Stimulated activated CD8-positive, alpha-beta memory T cell treated with anti-CD3 and anti-CD28 coated beads, Interleukin-15, amount 100 ng/mL, for 24 hours (primary cell): Measurements from ENCODE around the gene WASHC1.
"Not testable (repeated sequence)": the region's sequence is repeated elsewhere in the genome, so short reads cannot be mapped to it uniquely, and the experiment has no call there.

ENCODE experiments used
- DNase-seq: peaks from one replicate; pipeline ENCODE4 v3.0.0-alpha.2; 2020; ENCODE audit warnings: low read depth

The WASHC1 gene, protein sequence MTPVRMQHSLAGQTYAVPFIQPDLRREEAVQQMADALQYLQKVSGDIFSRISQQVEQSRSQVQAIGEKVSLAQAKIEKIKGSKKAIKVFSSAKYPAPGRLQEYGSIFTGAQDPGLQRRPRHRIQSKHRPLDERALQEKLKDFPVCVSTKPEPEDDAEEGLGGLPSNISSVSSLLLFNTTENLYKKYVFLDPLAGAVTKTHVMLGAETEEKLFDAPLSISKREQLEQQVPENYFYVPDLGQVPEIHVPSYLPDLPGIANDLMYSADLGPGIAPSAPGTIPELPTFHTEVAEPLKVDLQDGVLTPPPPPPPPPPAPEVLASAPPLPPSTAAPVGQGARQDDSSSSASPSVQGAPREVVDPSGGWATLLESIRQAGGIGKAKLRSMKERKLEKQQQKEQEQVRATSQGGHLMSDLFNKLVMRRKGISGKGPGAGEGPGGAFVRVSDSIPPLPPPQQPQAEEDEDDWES

DNA sequence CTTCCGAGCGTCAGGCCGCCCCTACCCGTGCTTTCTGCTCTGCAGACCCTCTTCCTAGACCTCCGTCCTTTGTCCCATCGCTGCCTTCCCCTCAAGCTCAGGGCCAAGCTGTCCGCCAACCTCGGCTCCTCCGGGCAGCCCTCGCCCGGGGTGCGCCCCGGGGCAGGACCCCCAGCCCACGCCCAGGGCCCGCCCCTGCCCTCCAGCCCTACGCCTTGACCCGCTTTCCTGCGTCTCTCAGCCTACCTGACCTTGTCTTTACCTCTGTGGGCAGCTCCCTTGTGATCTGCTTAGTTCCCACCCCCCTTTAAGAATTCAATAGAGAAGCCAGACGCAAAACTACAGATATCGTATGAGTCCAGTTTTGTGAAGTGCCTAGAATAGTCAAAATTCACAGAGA lies at the start of gene WASHC1:
WASHC1 (minus strand) TSS at position 101 of the 400 bp plus-strand sequence. CDS start 4,457 bp downstream, outside the sequence.
- not testable (repeated sequence) for DNase-seq

DNA sequence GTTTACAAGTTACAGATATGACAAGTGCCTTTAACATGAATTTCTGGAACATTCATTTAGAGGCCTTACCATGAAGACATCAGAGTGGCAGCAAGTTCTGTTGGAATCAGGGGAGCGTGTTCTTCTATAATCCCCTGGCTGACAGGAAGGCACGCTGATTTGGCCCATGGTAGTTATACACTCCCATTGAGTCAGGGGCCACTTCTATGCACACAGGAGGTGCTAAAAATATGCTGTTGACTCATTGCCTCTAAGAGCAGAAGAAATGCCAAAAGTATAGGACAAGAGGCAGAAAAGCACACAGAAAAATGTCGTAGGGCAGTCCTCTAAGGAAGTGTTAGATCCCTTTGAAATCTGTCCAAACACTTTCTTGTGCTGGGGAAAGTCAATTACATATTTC lies 49.1 kb upstream of the WASHC1 start:
- DNase-seq, result not testable (repeated sequence)

DNA sequence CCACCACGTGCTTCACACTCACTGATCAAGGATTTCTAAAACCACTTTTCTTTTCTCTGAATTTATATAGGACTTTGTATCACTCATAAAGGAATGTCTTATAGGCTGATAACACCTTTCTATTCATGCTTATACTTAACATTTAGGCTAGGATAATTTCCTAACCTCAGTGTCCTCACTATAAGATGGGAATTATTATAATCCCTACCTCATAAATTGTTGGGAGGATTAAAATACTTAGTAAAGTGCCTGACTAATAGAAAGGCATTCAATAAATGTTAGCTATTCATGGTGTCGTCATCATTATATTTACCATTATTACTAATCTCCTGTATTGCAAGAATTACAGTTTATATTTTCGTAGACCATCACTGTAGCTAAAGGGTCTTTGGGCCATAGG lies 47.1 kb upstream of the WASHC1 start:
- DNase-seq, result not testable (repeated sequence)

DNA sequence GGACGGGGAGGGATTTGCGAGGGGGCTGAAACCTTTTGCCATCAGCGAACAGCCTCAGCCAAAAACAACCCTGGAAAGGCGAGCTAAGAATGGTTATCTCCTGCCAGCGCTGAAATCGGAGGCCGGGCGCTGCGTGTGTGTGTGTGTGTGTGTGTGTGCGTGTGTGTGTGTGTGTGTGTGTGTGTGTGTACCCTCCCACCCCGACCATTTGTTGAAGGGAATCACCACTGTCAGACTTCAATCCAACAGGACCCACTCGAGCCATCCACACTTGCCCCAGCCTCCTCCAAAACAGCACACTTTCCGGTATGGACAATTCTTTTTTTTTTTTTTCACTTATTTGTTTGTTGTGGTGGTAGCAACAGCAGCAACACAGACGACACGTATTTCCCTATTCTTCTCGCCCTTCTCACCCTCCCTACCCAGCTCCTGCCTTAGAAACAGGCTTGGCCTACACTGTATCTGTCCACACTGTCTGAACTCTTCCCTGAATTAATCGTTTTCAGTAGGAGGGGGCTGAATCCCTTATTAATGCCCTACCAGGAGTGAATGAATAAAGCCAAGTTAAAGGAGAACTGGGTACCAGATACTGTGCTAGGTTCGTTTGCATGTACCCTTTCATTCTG lies 44.8 kb upstream of the WASHC1 start:
- DNase-seq, result not testable (repeated sequence)

DNA sequence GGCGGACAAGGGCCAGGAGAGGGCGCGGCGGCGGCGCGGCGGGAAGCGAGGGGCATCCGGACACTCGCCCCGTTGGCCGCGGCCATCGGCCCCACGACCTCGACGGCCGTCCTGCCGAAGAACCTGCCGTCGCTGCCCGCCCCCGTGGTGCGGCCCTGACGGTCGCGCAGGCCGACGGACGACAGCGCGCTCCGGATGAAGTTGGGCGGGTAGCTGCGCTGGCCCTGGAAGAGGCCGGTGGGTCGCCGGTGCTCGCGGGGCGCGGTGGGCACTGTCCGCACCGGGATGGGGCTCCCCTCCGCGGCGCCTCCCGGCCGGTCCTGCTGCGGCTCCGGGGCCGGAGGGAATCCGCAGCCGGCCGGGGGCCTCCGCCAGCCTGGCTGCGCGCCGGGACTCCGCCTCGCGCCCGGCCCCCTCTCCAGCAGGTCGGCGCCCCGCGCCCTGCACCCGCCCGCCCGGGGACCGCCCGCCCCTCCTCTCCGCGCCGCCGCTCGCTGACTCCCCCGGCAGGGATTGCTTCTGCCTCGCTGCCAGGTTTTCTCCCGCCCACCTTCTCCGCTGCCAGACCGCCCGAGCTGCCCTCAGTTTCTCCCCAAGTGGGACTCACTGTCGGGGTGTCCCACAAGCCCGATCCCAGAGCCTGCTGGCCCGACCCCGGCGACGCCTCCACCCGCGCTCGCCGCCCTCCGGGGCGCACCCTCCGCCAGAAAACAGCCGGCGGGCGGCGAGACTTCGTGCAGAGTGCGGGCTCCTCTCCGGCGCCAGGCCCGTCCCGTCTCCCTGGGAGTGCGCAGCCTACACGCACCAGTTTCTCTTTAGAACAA lies 44.0 kb upstream of the WASHC1 start:
- DNase-seq, result not testable (repeated sequence)

DNA sequence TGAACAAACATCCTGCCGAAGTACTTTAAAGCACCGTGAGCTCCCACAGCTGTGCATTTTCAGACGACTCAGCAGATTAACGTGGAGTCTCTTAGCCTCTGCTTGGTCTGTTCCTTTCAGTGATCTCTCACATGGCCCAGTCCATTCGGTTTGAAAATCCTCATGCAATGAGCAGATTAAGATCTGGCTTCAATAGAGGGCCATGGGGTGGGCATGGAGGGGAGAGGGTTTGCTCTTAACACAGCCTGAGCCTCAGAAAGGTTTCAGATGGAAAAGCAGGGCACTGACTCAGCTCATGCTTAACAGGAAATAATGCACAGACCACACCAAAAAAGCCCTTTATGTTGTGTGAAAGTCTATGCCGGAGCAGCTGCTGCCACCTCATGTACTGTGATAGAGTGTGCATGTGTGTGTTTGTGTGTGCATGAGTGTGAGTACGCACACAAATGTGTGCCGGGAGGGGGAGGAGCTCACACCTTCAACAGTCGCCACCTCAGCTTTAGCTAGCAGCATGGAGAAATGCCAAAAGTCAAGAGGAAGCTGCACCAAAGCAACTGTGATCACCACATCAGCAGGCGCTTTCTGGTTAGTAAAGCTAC lies 33.9 kb upstream of the WASHC1 start:
- not testable (repeated sequence) for DNase-seq

DNA sequence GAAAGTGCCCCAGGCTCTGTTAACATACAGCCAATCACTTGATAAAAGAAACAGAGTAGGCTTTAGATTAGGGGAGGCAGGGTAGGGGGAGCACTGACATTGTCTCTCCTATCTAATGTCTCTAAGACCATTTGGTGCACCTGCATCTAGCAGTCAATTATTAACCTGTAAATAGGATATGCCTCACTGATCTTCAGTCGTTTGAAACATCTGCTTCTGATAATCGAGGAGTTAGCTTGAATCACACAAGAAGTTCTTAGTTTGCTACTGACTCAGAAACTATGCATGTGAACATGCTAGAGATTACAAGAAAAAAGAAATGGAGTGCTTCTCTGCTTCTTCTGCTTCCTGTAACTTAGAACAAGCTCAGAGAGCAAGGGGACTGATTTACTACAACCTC lies 23.4 kb upstream of the WASHC1 start:
- DNase-seq, result not testable (repeated sequence)

DNA sequence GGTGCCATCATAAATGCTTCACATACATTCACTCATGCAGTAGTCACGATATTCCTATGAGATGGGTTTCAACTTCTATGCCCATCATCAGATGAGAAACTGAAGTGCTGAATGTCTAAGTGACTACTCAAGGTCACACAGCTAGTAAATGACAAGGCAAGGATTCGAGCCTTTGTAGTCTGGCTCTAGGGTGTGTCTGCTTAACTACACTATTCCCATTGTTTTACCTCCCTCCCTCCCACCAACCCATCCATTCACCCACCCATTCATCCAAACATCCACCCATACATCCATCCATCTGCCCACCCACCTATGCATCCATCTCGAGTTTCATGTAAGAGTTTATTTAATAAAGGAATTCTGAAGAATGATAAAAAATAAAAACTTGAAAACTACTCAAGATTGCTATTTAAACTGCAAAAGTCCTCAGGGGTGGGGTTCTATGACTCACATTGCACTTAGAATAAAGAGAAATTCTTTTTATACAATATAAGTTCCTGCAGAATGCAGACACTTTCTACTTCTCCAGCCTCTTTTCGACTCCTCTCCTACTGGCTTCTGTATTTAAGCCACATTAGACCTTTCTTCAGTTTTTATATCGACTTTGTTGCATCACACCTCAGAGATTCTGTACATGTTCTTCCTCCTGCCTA lies 19.1 kb upstream of the WASHC1 start:
- DNase-seq, result not testable (repeated sequence)

DNA sequence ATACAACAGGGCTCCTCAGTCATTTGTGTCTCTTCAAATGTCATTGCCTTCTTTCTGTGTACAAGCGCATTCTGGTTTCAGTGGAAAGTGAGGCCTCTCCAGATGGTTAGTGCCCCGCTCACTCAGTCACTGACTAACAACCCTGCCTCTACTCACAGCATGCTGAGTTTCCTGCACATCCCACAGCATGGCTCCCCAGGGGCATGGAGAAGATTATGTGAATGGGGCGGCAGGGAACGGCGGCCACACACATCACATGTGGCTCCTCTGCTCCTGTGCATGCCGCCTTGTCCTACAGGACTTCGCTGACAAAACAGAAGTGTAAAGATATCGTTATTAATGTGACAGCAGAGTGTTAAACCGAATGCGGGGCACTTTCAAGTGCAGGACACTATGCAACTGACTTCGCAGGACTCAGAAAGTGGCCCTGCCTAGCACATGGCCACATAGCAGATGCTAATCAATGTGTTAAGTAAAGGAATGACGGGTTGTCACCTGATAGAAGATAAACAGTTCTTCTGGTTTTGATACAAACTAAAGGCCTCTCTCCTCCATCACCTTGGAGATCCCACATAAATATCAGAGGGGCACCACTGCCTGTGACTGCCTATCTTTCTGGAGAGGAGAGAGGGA lies 17.5 kb upstream of the WASHC1 start:
- not testable (repeated sequence) for DNase-seq

DNA sequence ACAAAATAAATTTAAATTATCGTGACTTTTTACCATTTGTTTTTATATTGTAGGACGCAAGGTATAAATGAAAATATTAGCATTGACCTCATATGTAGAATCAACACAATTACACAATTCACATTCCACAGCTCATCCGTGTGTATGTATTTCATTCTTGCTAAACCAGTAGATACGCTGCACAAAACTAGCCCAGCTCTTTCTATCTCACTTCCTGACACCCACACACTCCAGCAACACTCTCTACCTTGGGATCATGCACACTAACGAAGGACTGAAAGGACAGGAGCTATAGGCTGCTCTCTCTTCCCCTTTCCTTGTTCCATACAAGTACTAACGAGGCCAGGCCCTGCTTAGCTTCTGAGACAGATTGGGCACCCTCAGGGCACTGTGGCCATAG lies 16.9 kb upstream of the WASHC1 start:
- not testable (repeated sequence) for DNase-seq

DNA sequence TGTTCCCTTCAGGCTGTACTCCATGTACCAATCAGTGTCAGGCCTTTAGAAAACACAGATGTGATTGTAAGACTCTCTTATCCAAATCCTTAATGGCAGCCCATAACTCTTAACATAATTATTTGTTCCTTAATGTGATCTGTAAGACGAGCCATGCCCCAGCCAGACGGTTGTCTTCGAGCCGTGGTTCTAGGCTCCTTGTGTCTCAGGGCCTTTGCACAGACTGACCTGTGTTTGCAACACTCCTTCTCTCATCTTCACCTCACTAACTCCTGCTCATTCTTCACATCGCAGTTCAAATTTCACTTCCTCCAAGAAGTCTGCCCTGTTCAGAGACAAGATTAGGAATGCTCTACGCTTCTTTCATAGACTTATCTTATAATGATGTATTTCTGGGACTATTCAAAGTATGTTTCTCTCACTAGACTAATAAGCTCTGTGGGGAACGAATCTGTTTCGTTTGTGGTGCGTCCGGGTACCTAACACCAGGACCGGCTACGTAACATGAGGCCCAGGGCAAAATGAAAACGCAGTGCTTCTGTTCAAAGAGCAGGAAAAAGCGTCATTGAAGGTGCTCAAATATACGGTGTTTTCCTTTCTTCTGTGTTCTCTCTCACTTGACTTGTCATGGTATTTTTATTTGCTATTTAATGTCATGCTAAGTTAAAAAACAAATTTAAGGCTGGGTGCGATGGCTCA lies 16.1 kb upstream of the WASHC1 start:
- not testable (repeated sequence) for DNase-seq

DNA sequence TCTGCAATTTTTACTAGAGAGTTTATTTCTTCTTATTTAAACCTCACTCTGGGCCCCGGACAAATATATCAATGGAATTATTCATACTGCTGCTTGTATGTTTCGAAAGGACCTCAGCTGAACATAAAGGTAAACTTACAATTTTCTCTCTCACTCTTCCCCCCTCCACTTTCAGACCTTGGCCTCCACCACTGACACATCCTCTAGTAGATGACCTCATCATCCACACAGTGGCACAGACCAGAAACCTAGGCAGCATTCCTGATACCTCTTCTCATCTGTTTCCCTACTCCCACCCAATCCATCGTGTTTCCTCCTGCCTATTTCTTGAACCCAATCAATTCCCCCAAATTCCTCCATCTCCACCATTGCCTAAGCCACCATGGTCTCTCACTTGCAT lies 15.2 kb upstream of the WASHC1 start:
- DNase-seq, result not testable (repeated sequence)

DNA sequence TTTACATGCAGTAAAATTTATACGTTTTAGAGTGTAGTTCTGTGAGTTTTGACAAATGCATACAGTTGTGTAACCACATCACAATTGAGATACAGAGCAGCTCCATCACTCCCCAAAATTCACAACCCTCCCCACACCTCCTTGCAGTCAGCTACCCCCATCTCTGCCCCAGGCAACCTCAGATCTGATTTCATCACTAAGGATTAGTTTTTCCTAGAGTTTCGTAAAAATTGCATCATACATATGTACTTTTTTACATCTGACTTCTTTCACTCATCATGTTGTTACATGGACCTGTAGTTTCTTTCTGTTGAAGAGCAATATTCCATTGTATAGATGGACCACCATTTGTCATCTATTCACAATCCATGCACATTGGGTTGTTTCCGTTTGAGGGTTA lies 14.4 kb upstream of the WASHC1 start:
- not testable (repeated sequence) for DNase-seq

DNA sequence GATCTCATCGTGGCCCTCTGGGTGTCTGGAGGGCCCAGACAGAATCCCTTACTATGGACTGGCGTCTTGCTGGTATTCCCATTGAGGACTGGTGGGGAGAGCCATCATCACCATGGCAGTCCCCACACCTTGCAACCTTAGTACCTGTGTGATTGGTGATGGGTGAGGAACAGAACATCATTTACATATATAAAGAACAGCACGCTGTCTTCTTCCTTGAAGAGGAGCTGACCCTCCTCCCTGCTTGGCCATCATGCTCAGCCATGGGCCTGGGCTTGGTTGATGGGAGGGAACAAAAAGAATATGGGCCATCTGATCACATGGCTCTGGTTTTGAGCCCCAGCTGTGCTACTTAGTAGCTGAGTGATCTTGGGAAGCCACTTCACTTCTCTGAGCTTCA lies 13.9 kb upstream of the WASHC1 start:
- not testable (repeated sequence) for DNase-seq

DNA sequence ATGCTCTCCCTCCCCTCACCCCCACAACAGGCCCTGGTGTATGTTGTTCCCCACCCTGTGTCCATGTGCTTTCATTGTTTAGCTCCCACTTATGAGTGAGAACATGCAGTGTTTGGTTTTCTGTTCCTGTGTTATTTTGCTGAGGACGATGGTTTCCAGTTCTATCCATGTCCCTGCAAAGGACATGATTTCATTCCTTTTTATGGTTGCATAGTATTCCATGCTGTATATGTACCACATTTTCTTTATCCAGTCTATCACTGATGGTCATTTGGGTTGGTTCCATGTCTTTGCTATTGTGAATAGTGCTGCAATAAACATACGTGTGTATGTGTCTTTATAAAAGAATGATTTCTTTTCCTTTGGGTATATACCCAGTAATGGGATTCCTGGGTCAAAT lies 12.6 kb upstream of the WASHC1 start:
- DNase-seq, result not testable (repeated sequence)

DNA sequence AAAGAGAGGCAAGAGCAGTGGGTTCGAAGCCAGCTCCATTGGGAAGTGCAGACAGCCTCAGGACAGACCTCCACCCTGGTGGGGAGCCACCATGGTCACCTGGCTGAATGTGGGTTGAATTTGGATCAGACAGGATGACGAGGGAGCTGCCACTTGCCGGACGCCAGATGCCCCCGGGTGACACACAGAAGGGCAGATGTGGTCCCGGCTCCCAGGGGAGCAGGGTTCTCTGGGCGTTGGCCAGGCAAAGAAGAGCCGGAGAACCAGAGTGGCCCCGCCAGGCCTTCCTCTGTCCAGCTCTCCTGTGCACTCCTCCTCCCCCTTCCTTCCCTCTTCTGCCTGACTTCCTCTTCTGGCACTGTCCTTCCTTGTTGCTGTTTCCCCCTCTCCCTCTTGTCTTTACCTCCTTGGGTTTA lies 12.0 kb upstream of the WASHC1 start:
- DNase-seq, result not testable (repeated sequence)

DNA sequence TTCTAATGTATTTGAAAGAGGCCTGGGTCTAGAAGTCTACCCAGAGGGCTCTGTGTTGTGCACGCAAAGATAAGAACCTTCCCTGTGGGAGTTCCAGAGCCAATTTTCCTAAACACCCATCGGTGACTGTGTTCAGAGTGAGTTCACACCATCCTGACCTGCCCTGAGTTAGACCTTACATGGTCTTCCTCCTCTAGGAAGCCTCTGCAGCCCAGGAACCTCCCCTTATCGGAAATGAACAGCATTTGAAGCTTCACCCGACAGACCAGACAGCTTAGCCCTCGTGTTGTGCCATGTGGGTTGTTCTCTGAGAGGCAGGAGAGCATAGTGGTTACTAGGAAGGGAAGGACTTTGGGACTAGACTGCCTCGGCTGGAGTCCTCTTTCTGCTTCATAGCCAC lies 3.1 kb upstream of the WASHC1 start:
- not testable (repeated sequence) for DNase-seq

DNA sequence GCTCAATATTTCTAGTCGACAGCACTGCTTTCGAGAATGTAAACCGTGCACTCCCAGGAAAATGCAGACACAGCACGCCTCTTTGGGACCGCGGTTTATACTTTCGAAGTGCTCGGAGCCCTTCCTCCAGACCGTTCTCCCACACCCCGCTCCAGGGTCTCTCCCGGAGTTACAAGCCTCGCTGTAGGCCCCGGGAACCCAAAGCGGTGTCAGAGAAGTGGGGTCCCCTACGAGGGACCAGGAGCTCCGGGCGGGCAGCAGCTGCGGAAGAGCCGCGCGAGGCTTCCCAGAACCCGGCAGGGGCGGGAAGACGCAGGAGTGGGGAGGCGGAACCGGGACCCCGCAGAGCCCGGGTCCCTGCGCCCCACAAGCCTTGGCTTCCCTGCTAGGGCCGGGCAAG lies 481 bp downstream of the WASHC1 start:
- DNase-seq, result not testable (repeated sequence)

DNA sequence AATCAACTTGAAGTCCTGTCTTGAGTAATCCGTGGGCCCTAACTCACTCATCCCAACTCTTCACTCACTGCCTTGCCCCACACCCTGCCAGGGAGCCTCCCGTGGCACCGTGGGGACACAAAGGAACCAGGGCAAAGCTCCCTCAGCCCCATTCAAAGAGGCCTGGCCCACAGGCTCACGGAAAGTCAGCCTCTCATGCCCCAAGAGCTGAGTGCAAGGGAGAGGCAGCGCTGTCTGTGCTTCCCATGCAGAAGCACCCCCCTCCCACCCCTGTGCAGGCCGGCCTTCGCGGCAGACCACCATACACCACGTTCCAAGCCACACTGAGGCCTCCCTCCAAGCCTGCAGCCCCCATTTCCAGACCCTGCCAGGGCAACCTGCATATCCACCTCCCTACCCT lies 7.6 kb downstream of the WASHC1 start:
- not testable (repeated sequence) for DNase-seq

DNA sequence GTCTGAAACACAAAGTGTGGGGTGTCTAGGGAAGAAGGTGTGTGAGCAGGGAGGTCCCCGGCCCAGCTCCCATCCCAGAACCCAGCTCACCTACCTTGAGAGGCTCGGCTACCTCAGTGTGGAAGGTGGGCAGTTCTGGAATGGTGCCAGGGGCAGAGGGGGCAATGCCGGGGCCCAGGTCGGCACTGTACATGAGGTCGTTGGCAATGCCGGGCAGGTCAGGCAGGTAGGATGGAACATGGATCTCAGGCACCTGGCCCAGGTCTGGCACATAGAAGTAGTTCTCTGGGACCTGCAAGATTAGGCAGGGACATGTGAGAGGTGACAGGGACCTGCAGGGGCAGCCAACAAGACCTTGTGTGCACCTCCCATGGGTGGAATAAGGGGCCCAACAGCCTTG lies 12.4 kb downstream of the WASHC1 start:
- not testable (repeated sequence) for DNase-seq
